Renal pelvis (tissue), 4 donors: ENCODE data around the gene PTPN14. TPM values are rescaled to one million over a fixed set of nuclear protein-coding genes. Genes with fewer than 3 reads are reported as not detected.
A peak's percentile ranks its signal among the peaks of the same experiment; 100 is the strongest.

Experiments
- DNase-seq: peaks from one replicate; pipeline ENCODE4 v3.0.0-alpha.2; 2013
- polyA plus RNA-seq, 3 donors: library from polyadenylated mRNA; unstranded; fragments of 120-200 nt; gene quantifications; one replicate each; pipeline ENCODE4 v1.2.1, GENCODE V29; 2013; ENCODE audit not compliant: insufficient read length in 3 of 3

Gene PTPN14
- polyA plus RNA-seq, 3 donors = 35.0 to 46.1 (median 41.1) TPM

DNA sequence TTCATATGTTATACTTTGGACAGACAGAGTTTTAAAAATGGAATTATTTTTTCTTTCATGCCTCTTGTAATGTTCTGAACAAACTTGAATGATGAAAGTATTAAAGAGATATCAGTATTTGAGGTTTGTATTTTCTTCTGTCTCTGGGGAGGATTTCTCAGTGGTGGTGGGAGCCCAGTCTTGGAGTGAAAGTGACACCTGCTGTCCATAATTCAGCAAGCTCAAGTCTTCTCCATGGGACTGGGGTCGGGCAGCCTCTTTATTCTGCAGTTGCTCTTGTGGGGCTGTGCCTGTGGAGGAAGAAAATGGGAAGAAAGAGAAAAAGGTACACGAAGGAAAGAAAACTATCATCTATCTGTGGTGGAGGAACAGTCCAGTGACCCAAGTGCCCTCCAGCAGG is 214.4 kb downstream of the PTPN14 start:
- DNase-seq = no peak

DNA sequence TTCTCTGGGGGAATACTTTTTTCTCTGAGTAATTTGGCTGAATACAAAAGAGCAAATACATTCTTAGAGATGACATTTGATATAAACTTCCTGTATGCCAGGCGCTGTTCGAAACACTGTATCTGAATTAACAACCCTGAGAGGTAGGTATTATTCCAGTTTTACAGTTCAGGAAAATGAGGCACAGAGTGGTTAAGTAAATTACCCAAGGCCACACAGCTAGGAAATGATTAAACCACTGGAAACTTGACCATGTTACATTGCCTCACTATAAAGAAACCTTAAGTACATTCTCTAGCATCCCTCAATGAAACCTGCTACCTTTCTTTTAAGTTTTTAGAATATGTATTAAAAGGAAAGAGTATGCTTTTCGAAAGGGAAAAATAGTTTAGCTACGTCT is 215.8 kb downstream of the PTPN14 start:
- no peak for DNase-seq

DNA sequence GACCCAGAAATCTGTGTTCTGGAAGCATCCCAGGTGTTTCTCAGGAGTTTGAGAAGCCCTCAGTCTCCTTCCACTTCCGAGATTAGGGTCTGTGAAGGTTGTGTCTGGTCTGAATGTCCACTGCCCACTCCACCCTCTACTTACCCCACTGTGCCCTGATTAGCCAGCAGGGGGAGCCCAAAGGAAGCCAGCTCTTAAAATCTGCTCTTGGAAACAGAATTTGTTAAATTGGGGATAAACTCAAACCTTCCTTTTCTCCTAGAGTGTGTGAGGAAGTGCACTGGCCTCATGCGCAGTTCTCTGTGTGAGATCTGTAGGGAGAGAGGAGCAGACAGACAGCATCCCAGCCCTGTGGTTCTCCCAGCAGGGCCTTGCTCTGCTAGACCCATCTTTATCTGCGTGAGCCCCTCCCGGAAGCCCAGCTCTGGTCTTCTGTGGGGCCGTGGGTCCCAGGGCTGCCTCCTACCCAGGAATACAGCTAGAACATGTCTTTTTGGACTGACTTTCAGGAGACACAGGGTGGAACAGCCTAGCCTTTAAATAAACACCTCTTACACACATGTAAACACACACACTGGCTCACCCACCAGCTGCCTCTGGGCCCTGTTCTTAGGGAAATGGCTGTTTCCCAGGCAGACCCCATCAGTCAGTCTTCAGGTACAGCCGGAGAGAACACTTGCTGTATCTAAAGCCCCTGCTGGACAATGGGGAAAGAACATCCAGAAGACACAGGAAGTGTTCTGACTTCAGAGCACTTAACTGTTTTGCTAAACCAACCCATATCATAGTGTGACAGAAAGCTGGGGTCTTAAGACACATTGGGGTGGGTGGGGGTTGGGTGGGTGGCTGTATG is 218.2 kb downstream of the PTPN14 start:
- DNase-seq = peak; percentile 38

DNA sequence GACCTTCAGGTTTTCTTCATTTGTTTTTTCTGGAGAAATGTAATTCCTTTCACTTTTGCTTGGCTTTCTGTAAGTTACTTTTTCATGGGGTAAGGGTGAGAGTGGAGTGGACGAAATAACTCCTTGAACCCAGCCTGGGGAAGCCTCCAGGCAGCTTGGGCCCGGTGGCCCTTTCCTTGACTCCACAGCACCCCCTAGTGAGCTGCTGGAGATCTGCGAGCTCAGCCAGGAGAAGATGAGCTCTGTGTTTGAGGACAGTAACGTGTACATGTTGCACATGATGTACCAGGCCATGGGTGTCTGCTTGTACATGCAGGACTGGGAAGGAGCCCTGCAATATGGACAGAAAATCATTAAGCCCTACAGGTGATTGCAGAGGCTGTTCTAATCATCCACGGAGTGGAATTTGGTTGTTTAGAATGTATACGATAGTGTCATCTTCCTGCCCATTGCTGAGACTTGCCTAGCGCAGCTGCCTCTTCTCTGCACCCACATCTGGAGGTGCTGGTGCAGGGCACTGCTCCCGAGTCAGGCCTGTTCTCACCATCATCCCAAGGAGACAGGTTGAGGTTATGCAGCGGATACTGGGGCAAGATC is 219.5 kb downstream of the PTPN14 start:
- no peak for DNase-seq

DNA sequence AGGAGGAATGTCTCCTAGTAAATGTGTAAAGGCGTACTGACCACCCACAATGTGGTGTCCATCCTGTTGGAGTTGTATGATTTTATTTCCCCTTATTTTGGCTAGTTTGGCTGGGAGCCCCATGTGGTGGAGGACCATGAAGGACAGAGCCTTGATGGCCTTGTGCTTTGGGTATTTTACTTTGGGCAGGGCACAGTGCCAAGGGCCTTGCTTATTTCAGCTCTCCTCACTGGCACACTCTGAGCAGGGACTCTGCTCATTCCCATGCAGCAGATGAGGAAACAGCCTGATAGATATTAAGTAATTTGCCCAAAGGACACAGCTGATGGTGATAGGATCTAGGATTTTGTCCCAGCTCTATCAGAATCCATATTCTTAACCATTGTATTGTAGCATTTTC is 220.2 kb downstream of the PTPN14 start:
- DNase-seq = no peak

DNA sequence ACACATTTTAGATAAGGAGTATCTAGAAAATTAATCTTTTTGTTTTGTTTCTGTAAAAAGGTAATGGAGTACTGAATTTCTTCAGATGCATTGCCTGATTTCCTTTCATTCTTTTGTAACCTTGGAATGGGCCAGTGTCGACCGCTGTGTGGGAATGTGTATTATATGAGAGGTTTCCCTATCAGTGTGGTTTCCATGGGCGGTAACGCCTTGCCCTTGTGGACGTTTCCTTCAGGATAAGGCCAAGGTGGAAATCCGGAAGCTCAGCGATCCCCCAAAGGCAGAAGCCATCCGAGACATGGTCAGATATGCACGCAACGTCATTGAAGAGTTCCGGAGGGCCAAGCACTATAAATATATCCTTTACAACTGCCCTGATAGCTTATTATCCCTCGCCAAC is 220.7 kb downstream of the PTPN14 start:
- no peak for DNase-seq

DNA sequence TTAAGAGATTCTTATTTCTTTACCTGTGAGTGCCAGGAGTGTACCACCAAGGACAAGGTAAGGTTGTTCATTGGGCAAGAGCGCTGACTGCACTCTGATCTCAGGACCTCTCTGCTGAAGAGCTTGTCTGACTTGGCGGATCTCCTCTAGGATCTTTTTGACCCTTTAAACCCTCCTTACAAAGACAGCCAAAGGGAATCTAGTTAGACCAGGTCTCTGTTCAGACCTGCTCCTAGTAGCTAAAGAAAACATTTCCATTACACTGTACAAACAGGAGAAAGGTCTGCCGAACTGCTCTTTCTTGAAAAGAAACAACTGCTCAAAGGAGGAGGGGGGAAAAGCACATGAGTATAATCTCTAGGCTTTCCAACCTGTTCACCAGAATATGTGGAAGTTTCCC is 221.2 kb downstream of the PTPN14 start:
- no peak for DNase-seq

DNA sequence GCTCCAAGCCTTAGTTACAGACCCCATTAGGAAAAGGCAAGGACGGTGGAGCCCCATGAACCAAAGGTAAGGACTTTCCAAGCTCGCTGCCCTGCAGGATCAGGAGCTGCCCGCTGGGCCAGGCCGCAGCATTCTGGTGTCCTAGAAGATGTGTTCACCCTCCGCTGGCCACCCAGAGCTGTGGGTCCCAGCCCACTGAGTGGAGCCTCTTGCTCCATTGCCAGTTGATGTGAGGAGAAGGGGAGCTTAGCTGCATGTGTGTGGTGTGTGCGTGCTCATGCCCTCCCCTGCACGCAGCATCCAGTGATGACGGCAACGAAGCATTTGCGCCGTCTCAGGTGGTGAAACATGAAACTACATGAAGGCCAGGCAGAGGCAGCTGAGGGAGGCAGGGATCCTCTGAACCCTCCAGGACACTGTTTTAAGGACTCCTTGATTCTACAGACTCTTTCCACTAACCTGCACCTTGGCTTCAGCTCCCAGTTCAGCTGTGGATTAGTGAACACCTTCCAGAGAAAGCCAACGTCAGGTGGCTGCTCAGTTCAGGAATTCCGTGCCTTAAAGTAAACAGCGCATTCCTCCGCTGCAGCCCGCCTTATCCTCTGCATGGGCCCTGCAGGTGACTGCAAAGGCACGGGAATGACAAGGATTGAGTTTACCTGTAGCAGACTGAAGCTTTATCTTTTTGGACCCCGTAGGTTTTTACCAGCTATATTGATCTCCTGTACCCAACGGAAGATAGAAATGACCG is 221.8 kb downstream of the PTPN14 start:
- peak; percentile 24 for DNase-seq

DNA sequence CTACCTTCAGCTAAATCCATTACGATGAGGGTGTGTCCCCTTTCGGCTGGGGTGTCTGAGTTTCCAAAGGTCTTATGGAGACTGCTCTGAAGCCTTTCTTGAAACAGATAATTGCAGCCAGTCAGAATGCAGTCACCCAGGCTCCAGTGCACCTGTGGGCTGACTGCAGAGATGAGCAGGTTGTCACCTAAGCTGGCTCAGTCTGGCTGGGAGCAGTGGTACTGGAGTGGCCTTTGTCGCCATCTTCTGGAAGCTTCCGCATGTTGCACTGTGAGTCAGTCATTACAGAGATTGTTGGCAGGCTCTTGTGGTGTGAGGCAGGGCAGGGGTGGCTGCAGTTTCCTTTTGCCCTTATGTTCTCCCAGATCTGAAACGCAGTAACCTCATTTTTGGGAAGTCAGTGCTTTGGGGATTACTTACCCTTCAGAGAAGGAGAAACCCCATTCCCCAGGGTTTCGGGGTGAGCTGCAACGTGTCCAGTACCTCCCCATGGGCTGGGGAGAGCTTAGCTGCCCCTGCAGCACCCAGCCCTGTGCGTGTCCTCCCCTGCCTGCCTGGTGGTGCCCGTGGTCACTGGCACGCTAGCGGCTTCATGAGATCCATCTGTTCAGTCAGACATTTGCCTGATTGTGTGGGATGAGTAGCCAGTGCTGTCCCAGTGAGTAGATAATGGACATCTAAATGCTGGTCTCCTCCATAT is 222.5 kb downstream of the PTPN14 start:
- peak; percentile 70 for DNase-seq

DNA sequence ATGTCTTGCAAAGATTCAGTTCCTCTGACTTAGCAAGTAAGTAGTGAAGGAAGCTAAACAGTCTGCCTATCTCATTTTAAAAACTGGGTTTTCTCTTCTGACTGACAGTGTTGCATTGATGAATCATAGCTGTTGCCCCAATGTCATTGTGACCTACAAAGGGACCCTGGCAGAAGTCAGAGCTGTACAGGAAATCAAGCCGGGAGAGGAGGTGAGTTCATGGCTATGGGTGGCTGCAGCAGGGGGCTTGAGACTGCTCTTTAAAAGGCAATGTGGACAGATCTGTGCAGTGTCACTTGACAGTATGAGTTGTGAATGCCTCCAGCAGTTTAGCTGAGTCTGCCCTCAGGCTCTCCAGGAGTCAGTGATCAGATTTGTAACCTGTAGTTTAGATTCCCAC is 223.9 kb downstream of the PTPN14 start:
- no peak for DNase-seq

DNA sequence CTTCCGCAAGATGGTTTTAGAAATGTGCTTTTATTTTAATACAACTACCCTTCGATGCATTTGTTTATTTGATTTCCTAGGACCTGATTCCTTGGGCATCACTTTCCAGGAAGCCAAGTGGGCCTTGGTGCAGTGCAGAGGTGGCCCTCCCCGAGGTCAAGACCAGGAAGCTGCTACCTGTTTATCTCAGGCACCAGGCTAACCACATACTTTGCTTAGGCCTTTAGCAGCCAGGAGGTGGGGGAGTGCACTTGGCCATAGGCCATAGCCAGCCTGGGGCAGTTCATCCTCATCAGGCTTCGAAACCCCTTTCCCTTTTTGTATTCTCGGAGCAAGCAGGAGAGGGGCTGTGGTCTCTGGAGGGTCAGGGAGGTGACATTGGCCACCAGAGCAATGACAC is 225.0 kb downstream of the PTPN14 start:
- no peak for DNase-seq

DNA sequence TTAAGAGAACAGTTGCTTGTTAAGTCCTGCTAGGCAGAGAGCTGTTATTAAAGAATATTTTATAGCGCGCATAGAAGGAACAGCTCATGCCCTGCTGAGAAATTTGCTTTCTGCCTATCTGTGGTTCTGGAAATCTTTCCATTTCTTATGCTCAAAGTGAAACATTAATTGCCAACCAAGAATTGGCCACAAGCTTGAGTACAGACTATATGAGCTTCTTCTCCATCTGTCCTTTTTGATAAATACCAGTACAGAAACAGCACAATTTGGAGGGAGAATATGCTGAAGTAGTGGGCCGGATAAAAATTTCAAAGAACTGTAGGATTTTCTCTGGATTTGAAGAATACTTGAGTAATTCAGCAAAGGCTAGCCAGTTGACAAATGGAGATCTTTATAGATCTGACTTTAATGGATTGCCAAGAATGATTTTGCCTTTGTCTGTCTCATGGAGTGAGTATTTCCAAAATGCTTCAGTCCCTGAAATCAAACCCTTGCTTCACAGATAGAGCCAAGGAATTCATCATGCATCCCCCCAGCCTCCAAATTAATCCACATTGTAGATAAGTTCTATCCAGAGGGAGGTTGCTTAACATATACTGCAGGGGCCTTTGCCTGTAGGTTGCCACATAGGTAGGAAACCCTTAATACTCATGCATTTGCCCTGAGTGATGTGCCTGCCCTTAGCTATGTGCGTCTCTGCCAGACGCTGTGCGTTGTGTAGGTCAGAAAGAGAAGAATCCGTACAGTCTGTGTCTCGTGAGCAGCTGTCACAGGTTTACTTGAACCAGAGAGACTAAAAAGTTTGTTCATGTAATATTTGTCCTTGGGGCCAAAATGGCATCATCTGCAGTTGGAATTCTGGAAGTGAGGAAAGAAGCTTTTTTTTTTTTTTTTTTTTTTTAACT is 226.3 kb downstream of the PTPN14 start:
- DNase-seq = no peak

DNA sequence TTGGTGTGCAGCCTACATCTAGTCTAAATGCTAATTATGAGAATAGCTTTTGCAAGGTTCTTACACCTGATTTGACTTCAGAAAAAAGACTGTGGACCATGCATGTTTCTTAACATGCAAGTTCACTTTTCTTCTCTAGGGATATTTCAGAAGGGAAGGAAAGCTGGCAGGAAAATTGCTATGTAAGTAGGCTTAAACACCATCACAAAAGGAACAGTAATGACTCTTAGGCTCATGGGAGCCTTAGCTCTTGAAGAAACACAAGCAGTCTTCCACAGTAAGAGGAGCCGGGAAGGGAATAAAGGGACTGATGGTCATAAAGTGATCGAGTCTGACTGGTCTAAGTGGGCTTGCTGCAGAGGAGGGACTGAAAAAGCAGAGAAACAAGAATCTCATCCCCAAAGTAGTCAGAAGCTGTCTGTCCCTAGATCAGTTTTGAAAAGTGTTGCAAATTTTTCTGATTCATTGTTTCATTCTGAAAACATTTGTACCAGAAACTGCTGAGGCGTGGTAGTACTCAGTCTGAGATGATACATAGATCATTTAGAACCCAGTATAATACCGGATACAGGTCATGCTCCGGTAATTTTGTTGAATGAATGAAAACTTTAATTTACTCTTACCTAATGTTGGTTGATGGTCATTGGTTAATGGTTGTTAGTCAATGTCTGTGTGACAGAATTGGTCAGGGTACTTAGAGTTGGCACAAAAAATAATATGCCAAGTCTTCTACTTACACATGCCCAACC is 229.5 kb downstream of the PTPN14 start:
- no peak for DNase-seq

DNA sequence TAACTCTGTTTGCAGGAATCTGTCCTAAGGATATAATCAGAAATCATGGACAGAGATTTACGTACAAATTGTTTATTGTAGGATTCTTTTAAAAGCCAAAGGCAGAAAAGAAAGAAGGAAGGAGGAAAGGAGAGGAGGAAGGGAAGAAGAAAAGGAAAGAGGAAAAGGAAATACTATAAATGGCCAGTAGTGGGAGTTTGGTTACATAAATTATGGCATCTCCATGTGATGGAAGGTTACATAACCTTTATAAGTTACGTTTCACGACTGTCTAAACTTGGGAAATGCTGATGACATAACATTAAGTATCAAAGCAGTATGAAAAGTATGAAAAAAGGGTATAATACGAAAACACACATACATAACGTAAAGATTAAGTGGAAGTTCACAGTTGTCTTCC is 231.5 kb downstream of the PTPN14 start:
- DNase-seq = no peak

DNA sequence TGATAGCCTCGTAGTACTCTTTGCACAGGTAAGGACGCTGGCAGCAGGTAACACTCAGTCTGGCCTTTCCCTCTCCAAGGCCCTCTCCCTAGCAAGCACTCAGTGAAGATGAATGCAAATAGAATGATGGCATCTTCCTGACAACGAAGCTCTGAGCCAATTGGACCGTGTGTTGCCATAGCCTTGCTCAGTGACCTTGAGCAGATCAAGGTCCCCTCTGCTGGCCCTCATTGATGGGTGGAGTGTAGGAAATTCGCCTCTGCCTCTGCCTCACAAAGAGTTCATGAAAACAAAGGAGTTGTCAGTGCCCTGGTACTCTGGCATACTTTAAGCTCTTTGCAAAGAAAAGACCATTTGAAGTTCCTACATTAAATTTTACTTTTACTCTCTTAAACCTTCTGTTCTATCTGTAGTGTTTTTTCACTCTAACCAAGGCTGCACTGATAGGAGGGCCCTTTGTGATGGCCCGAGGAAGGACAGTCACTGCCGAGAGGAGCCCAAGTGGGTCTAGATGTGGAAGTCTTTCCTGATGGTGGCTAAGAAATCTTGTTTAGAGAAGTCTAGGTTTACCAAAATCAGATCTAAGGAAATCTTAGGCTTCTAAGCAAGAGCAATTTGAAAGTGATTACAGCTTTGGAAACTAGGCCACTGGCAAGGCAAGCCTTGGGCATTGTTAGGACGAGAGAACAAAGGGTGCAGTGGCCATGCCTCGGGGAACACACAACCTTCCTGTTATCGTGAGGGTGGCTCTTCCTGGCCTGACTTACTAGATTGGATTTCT is 232.3 kb downstream of the PTPN14 start:
- no peak for DNase-seq

DNA sequence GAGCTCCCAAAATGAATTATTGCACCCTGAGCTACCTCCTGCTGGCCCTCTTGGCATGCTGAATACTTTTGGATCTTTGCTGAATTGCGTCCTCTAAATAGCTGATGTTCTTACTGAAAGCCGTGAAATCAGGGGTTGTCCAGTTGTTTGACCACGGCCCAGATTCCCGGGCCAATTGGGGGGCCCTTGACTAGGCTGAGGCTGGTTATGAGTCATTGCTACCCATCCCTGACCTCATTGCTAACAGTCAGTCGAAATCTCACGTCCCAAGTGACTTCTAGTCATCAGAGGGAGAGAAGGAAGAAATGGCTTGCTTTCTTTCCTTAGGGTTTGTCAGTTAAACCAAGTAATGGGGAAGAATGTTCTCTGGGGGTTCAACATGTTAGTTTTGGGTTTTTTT is 233.0 kb downstream of the PTPN14 start:
- DNase-seq = no peak

DNA sequence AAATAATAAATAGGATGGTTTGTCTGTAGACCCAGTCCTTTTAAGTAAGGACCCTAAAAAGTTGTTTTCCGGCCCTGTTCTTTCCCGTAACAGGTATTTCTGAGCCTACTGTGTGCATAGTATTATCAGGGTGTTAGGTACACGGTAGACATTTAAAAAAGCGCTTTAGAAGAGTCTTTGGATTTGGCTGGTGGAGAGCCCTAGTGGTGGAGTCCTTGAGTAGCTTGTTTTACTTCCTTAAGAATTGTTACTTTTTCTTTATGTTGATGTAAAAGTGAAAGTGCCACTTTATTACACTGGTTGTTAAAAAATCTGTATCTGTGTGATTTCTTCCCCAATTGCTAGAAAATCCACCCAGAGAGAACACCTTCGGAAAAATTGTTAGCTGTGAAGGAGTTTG is 233.7 kb downstream of the PTPN14 start:
- DNase-seq = no peak

DNA sequence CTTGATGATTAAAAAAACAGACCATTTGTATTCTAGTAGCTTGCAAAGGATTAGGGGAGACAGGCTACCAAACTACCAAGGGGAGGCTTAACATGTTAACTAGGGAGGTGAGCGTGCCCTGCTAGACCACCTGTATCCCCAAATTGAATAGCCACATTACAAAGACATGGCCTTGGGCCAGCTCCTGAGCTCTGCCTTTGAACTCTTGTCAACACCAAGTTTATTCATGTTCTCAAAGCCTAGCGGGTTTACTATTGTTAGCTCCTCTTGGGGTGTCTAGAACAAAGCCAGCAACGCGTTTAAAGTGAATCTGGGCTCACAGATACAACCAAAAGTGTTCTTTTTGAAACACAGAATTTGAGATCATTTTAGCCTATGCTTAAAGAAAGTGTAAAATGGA is 234.1 kb downstream of the PTPN14 start:
- DNase-seq = no peak

DNA sequence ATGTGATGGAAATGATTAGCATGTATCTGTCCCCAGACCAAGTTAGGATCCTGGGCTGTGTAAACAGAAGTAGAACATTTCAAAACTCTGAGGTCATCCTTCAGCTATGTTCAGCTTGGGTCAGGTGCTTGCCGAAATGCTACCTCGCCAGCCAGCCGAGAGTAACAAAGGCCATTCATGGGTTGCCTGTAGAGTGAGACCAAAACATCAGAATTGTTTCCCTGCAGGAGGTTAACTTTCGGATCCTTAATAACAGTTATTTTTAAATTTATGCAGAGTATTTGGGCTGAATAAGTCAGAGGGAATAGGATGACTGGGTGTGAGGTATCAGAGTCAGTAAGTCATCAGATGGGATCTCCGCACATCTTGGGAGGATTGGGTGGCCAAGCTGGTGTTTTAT is 234.8 kb downstream of the PTPN14 start:
- no peak for DNase-seq
